ENCODE measurements around the gene TEDC2.

The TEDC2 gene, protein sequence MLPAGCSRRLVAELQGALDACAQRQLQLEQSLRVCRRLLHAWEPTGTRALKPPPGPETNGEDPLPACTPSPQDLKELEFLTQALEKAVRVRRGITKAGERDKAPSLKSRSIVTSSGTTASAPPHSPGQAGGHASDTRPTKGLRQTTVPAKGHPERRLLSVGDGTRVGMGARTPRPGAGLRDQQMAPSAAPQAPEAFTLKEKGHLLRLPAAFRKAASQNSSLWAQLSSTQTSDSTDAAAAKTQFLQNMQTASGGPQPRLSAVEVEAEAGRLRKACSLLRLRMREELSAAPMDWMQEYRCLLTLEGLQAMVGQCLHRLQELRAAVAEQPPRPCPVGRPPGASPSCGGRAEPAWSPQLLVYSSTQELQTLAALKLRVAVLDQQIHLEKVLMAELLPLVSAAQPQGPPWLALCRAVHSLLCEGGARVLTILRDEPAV

DNA sequence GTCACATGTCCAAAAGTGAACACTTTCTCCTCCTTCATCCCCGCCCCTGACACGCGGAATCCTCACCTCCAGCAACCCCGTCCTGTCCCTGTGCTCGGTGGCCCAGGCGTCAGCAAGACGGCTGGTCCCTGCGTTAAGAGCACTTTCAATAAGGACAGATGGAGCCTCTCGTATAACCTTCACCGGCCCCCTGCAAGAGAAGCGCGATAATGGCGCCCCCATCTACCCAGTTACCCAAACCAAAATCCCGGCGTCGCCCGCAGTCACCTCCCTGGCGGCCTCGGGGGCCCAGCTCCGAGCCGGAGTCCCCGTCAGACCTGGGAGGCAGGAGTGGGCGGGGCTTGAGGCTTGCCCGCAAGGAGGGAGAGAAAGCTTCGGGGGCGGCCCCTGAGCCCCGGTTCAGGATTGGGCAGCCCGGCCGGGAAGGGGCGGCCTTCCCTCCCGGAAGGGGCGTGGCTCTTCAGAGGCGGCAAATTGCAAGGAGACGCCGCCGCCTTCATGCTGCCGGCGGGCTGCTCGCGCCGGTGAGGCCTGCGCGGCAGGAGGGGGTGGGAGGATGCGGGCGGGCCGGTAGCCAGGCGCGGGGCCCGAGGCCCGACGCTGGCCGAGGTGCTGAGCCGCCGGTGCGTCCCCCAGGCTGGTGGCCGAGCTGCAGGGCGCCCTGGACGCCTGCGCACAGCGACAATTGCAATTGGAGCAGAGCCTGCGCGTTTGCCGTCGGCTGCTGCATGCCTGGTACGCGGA, at the start of gene TEDC2:
TSS of gene TEDC2 (plus strand) at position 463 of the 744 bp plus-strand sequence. CDS start at position 499, 36 bp downstream.
- POLR2A ChIA-PET = interaction anchor here (0.5 to 1.1 kb wide), 3 partner anchors 15 to 438 kb away, joined by 3 to 4 read pairs (median 3); partner anchors contain the start of gene TBC1D24
- peak; percentile 100 for DNase-seq (ENCODE audit: extremely low spot score)
- TF ChIP-seq, protein P1, sequence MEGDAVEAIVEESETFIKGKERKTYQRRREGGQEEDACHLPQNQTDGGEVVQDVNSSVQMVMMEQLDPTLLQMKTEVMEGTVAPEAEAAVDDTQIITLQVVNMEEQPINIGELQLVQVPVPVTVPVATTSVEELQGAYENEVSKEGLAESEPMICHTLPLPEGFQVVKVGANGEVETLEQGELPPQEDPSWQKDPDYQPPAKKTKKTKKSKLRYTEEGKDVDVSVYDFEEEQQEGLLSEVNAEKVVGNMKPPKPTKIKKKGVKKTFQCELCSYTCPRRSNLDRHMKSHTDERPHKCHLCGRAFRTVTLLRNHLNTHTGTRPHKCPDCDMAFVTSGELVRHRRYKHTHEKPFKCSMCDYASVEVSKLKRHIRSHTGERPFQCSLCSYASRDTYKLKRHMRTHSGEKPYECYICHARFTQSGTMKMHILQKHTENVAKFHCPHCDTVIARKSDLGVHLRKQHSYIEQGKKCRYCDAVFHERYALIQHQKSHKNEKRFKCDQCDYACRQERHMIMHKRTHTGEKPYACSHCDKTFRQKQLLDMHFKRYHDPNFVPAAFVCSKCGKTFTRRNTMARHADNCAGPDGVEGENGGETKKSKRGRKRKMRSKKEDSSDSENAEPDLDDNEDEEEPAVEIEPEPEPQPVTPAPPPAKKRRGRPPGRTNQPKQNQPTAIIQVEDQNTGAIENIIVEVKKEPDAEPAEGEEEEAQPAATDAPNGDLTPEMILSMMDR (IDR thresholded peaks at IDR 0.05; ENCODE audit: control extremely low read depth, extremely low read depth, low read depth, missing control alignments) = no peak
- CTCF ChIA-PET = interaction anchor here (0.9 to 3.2 kb wide), 10 partner anchors 9 to 120 kb away, joined by 3 to 11 read pairs (median 3); partner anchors contain the start of genes ABCA3 and NTN3

DNA sequence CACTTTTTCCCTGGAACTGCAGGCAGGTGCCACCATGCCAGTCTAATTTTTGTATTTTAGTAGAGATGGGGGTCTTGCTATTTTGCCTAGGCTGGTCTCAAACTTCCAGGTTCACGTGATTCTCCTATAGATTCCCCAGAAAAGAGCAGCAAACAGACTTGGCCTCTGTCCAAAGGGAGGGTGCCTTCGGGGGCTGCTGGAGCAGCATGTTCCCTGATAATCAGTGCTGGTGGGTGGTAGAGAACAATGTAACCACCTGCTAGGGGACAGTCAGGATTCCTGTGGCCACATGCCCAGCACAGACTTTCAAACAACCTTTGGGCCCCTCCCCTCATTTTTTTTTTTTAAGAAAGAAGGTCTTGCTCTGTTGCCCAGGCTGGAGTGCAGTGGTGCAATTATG, 44.8 kb upstream of the TEDC2 start:
- CTCF ChIA-PET = interaction anchor here (1.1 to 5.4 kb wide), 3 partner anchors 8 to 75 kb away, joined by 3 to 25 read pairs (median 4); partner anchors contain the start of gene ABCA3
- DNase-seq (ENCODE audit: extremely low spot score) = no peak
- TF ChIP-seq, protein P1 (IDR thresholded peaks at IDR 0.05; ENCODE audit: control extremely low read depth, extremely low read depth, low read depth, missing control alignments) = no peak
- POLR2A ChIA-PET = no interaction called here

DNA sequence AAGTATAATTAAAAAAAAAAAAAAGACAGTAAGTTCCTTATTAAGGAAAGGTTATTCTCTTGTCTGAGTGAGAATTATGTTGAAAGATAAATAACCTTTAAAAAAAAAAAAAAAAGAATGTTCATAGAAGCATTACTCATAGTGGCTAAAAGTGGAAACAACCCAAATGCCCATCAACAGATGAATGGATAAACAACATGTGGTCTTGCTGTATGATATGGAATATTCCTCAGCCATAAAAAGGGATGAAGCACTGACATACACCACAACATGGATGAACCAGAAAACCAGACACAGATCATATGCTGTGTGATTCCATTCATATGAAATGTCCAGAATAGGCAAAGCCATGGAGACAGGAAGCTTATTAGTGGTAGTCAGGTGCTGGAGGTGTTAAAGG, 39.9 kb upstream of the TEDC2 start:
- DNase-seq (ENCODE audit: extremely low spot score) = no peak
- CTCF ChIA-PET = interaction anchor here (0.9 to 1.6 kb wide), 2 partner anchors 9 to 10 kb away, joined by 3 to 5 read pairs; no protein-coding TSS in a partner anchor
- POLR2A ChIA-PET = no interaction called here
- TF ChIP-seq, protein P1 (IDR thresholded peaks at IDR 0.05; ENCODE audit: control extremely low read depth, extremely low read depth, low read depth, missing control alignments) = no peak

DNA sequence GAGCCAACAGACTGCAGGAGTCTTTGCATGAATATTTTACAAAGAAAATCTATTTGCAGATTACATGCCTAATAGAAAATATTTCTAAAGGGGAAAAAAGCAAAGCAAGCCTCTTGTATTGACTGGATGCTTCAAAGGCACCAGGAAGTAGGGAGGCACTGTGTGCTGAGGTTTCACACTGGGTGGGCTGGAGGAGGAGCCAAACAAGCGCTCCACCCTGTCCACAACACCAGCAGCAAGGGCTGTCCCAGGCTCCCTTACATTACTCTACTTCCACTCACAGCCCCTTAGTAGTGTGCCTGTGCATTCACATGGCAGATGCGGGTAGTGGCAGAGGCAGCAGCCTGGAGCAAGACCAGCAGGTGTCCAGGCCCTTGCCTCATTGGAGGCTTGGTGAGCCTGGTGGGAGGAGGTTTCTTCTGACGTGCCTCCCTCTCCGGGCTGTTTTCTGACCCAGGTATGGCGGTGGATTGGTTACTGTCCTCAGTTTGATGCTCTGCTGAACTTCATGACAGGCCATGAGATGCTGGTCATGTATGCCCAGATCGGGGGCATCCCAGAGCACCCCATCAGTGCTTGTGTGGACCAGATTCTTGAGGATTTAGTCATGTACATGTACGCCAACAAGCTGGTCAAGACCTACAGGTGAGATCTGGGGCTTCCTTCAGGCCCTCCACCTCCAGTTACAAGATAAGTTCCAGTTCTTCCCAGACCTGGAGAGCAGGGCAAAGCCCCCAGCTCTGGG, 37.6 kb upstream of the TEDC2 start:
- ChIA-PET POLR2A (interaction anchor here (0.5 kb wide), 1 partner anchor 158 kb away, joined by 3 read pairs; no protein-coding TSS in a partner anchor), CTCF (interaction anchor here (0.7 to 2.1 kb wide), 9 partner anchors 10 to 169 kb away, joined by 3 to 25 read pairs (median 4); partner anchors contain the start of gene TEDC2)
- TF ChIP-seq, protein P1 (IDR thresholded peaks at IDR 0.05; ENCODE audit: control extremely low read depth, extremely low read depth, low read depth, missing control alignments) = no peak
- DNase-seq (ENCODE audit: extremely low spot score) = peak; percentile 10

DNA sequence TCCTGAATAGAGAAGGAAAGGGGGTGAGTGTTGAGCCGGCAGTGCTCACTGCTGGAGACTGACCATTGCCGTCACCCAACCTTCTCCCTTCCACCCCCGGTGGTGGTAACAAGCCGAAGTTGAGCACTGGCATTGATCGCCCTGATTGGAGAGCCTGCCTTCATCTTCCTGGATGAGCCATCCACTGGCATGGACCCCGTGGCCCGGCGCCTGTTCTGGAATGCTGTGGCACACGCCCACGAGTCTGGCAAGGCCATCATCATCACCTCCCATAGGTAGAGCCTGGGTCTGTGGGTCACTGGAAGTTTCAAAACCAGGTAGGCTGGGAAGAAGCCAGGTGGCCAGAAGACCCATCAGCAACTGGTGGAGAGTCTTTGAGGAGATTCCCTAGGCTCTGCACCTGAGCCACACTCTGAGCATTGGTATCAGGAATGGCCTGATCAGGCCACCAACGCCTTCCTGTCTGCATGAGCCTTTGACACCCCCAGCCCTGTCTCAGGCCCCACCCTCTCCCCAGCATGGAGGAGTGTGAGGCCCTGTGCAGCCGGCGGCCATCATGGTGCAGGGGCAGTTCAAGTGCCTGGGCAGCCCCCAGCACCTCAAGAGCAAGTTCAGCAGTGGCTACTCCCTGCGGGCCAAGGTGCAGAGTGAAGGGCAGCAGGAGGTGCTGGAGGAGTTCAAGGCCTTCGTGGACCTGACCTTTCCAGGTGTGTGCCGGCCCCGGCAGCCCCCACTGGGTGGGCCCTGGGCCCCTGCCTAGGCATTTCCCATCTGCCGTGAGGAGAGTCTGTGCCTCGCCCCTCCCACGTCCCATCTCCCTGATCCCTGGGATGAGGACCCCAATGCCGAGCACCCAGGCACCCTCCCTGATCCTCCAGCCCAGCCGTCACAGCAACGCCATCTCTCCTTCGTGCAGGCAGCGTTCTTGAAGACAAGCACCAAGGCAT, 35.6 kb upstream of the TEDC2 start:
- CTCF ChIA-PET = interaction anchor here (0.6 to 2.1 kb wide), 4 partner anchors 12 to 630 kb away, joined by 3 to 25 read pairs (median 8); no protein-coding TSS in a partner anchor
- no peak for DNase-seq (ENCODE audit: extremely low spot score)
- TF ChIP-seq, protein P1 (IDR thresholded peaks at IDR 0.05; ENCODE audit: control extremely low read depth, extremely low read depth, low read depth, missing control alignments) = no peak
- POLR2A ChIA-PET = no interaction called here
